ENCODE data around the gene RAP1GDS1. TPM values are rescaled to one million over a fixed set of nuclear protein-coding genes. Genes with fewer than 3 reads are reported as not detected.

RAP1GDS1 gene
- total RNA-seq, 2 experiments from 2014 or later: 22.3 to 25.2 TPM

GRCh38 chr4:98289375-98289774, 28.2 kb downstream of the RAP1GDS1 start:
- Histone ChIP-seq H3K4me3 (ENCODE audit: low read length) (no peak overlapping the region), H3K27me3 (ENCODE audit: control insufficient read depth in 1 of 2, insufficient read depth in 2 of 2, low read length in 2 of 2) (no peaks in the 10 kb centered on the region), H3K4me1 (ENCODE audit: insufficient read depth, low read length) (no peaks in the 10 kb centered on the region), H3K36me3 (ENCODE audit: insufficient read depth, low read length) (peaks cover 10% of the 10 kb centered on the region), H3K27ac (ENCODE audit: low read depth in 1 of 2, low read length in 2 of 2) (no peak overlapping the region), H3K9me3 (ENCODE audit: control insufficient read depth in 1 of 2, insufficient read depth in 1 of 2, low read length in 2 of 2) (no peaks in the 10 kb centered on the region)
- Mint-ChIP-seq H3K9me3 (no peaks in the 10 kb centered on the region), H3K4me1 (ENCODE audit: low read depth) (peaks cover 64% of the 10 kb centered on the region), H3K4me3 (peak overlapping the region; percentile 32), H3K27me3 (no peaks in the 10 kb centered on the region), H3K36me3 (ENCODE audit: low read depth) (peaks cover 13% of the 10 kb centered on the region), H3K27ac (peak overlapping the region; percentile 81)
- ChIA-PET CTCF (interaction anchor here (1.4 kb wide), 1 partner anchor 18 kb away, joined by 3 read pairs; no protein-coding TSS in a partner anchor), POLR2A (interaction anchor here (0.7 to 1.2 kb wide), 2 partner anchors 28 to 320 kb away, joined by 3 to 8 read pairs; partner anchors contain the start of gene RAP1GDS1)
- ATAC-seq (ENCODE audit: poor library complexity) (no peak), DNase-seq (peak in 3 of 14 experiments; percentile 7 to 30 (median 19))
- no peak for TF ChIP-seq CTCF (IDR thresholded peaks at IDR 0.05)
- intact Hi-C loops (cut with DNase I, micrococcal nuclease): no loop called here

DNA sequence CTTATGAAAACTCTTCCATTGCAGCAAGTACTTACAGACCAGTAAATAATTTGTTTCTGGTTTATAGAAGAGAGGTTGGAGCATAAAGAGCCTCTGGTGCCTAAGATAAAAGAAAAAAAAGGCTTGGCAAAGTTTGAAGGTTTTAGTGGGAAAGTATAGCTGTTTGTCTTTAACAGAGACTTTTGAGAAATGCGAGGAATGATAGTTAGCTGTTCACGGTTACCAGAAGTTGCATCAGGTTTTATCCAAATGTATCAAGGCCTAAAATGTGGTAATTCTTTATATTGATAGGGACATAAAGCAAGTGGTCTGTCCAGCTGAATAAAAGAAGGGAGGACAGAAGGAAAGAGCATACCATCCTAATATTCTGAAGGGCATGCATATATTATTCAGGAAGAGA, 29.3 kb downstream of the RAP1GDS1 start:
- DNase-seq (no peak), ATAC-seq (ENCODE audit: poor library complexity) (no peak)
- Mint-ChIP-seq H3K4me3 (no peak overlapping the region), H3K4me1 (ENCODE audit: low read depth) (peaks cover 63% of the 10 kb centered on the region), H3K9me3 (no peaks in the 10 kb centered on the region), H3K36me3 (ENCODE audit: low read depth) (peaks cover 24% of the 10 kb centered on the region), H3K27ac (peak overlapping the region; percentile 81), H3K27me3 (no peaks in the 10 kb centered on the region)
- H3K36me3 ChIP-seq (ENCODE audit: insufficient read depth, low read length): peaks cover 17% of the 10 kb centered on the region
- ChIA-PET CTCF (interaction anchor here (0.7 to 1.4 kb wide), 2 partner anchors 17 to 148 kb away, joined by 3 read pairs; partner anchors contain the start of gene STPG2), POLR2A (interaction anchor here (1.2 kb wide), 1 partner anchor 29 kb away, joined by 8 read pairs; the partner anchor contains the start of gene RAP1GDS1)
- H3K4me3 ChIP-seq (ENCODE audit: low read length): no peak overlapping the region
- intact Hi-C loops (cut with DNase I, micrococcal nuclease): no loop called here
- no peaks in the 10 kb centered on the region for H3K27me3 ChIP-seq (ENCODE audit: control insufficient read depth in 1 of 2, insufficient read depth in 2 of 2, low read length in 2 of 2)
- no peak overlapping the region for H3K27ac ChIP-seq (ENCODE audit: low read depth in 1 of 2, low read length in 2 of 2)
- no peak for TF ChIP-seq CTCF (IDR thresholded peaks at IDR 0.05)
- H3K4me1 ChIP-seq (ENCODE audit: insufficient read depth, low read length): no peaks in the 10 kb centered on the region
- no peaks in the 10 kb centered on the region for H3K9me3 ChIP-seq (ENCODE audit: control insufficient read depth in 1 of 2, insufficient read depth in 1 of 2, low read length in 2 of 2)

GRCh38 chr4:98293104-98293887, 32.1 kb downstream of the RAP1GDS1 start:
- H3K4me1 Mint-ChIP-seq (ENCODE audit: low read depth): peaks cover 62% of the 10 kb centered on the region
- DNase-seq (no peak), ATAC-seq (ENCODE audit: poor library complexity) (no peak)
- no peaks in the 10 kb centered on the region for H3K27me3 Mint-ChIP-seq
- intact Hi-C loops (cut with DNase I, micrococcal nuclease): no loop called here
- Histone ChIP-seq H3K4me1 (ENCODE audit: insufficient read depth, low read length) (no peaks in the 10 kb centered on the region), H3K27ac (ENCODE audit: low read depth in 1 of 2, low read length in 2 of 2) (no peak overlapping the region), H3K9me3 (ENCODE audit: control insufficient read depth in 1 of 2, insufficient read depth in 1 of 2, low read length in 2 of 2) (no peaks in the 10 kb centered on the region), H3K27me3 (ENCODE audit: control insufficient read depth in 1 of 2, insufficient read depth in 2 of 2, low read length in 2 of 2) (no peaks in the 10 kb centered on the region), H3K36me3 (ENCODE audit: insufficient read depth, low read length) (peaks cover 17% of the 10 kb centered on the region), H3K4me3 (ENCODE audit: low read length) (no peak overlapping the region)
- no peak overlapping the region for H3K4me3 Mint-ChIP-seq
- peaks cover 49% of the 10 kb centered on the region for H3K36me3 Mint-ChIP-seq (ENCODE audit: low read depth)
- no peak for TF ChIP-seq CTCF (IDR thresholded peaks at IDR 0.05)
- H3K27ac Mint-ChIP-seq: no peak overlapping the region
- no peaks in the 10 kb centered on the region for H3K9me3 Mint-ChIP-seq
- ChIA-PET CTCF (interaction anchor here (1.4 kb wide), 1 partner anchor 9 kb away, joined by 4 read pairs; no protein-coding TSS in a partner anchor), POLR2A (no interaction called here)

Data from CD4-positive, alpha-beta T cell (primary cell).